HFFc6 (cell line): ENCODE data around the gene ATP8A2. TPM values are rescaled to one million over a fixed set of nuclear protein-coding genes. Genes with fewer than 3 reads are reported as not detected.

Experiments used
- DNase-seq: peaks from one replicate; pipeline ENCODE4 v3.0.0-alpha.2; 2018
- H3K27ac Mint-ChIP-seq: 2 replicates; pipeline ENCODE4 v1.8.0; 2020; ENCODE audit warnings: mild to moderate bottlenecking, mixed read lengths
- H3K27me3 Mint-ChIP-seq: 2 replicates; pipeline ENCODE4 v1.8.0; 2021; ENCODE audit warnings: mild to moderate bottlenecking, moderate library complexity, mixed read lengths; ENCODE audit not compliant: insufficient read depth
- H3K36me3 Mint-ChIP-seq: 2 replicates; pipeline ENCODE4 v1.8.0; 2021; ENCODE audit warnings: low read depth, mixed read lengths
- H3K4me1 Mint-ChIP-seq: 2 replicates; pipeline ENCODE4 v1.8.0; 2020; ENCODE audit warnings: low read depth, mixed read lengths
- H3K4me3 Mint-ChIP-seq: 2 replicates; pipeline ENCODE4 v1.8.0; 2020; ENCODE audit warnings: mild to moderate bottlenecking, moderate library complexity, mixed read lengths
- H3K9me3 Mint-ChIP-seq: 2 replicates; pipeline ENCODE4 v1.8.0; 2020; ENCODE audit warnings: mild to moderate bottlenecking, mixed read lengths
- total RNA-seq, 6 experiments: library from RNA; stranded (reverse); fragmentation: NEBNext Ultra II Directional; extraction: Animal tissue kit (Norgen Biotek cat#: 25700); gene quantifications; 2 replicates in 1 of 6; 3 replicates in 5 of 6; pipeline ENCODE4 v1.2.3, GENCODE V29; 2021
- TF ChIP-seq, protein P1 (sequence below): fragments of 200-600 bp; sonication (generic); IDR thresholded peaks from 2 replicates; pipeline ENCODE4 v1.5.0; 2021; ENCODE audit warnings: antibody characterized with exemption, mild to moderate bottlenecking

ATP8A2 gene
- total RNA-seq, 6 experiments from 2014 or later, result 0.02 TPM; not detected in 5

DNA sequence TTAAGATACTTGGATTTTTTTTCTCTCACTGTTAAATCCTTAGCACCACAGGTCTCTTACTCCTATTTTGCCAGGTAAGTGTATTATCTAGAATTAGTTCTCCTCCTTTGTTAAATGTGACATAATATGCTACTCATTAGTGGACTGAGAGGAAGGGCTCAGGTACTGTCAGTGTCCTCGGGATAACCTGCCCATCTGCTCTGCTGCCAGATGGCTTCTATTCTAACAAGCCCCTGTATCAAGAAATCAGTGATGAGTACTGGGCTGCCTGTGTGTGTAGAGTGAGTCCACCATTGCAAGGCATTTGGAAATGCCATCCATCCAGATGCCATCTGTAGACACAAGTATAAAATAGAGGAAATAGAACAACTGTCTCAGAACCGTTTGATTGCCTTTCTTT is 209.6 kb downstream of the ATP8A2 start:
- no peak for DNase-seq
- H3K27me3 Mint-ChIP-seq, result no peaks in the 10 kb centered on the region; the same call in 1 of the 2 replicates
- TF ChIP-seq, protein P1, sequence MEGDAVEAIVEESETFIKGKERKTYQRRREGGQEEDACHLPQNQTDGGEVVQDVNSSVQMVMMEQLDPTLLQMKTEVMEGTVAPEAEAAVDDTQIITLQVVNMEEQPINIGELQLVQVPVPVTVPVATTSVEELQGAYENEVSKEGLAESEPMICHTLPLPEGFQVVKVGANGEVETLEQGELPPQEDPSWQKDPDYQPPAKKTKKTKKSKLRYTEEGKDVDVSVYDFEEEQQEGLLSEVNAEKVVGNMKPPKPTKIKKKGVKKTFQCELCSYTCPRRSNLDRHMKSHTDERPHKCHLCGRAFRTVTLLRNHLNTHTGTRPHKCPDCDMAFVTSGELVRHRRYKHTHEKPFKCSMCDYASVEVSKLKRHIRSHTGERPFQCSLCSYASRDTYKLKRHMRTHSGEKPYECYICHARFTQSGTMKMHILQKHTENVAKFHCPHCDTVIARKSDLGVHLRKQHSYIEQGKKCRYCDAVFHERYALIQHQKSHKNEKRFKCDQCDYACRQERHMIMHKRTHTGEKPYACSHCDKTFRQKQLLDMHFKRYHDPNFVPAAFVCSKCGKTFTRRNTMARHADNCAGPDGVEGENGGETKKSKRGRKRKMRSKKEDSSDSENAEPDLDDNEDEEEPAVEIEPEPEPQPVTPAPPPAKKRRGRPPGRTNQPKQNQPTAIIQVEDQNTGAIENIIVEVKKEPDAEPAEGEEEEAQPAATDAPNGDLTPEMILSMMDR, result no peak
- H3K9me3 Mint-ChIP-seq, result no peaks in the 10 kb centered on the region
- no peaks in the 10 kb centered on the region for H3K4me1 Mint-ChIP-seq
- H3K4me3 Mint-ChIP-seq, result no peak overlapping the region
- no peaks in the 10 kb centered on the region for H3K36me3 Mint-ChIP-seq
- no peak overlapping the region for H3K27ac Mint-ChIP-seq

- peaks cover 5% of the 10 kb centered on the region; the same call in 1 of the 2 replicates for H3K9me3 Mint-ChIP-seq
- H3K27ac Mint-ChIP-seq, result no peak overlapping the region
- no peaks in the 10 kb centered on the region; the same call in 1 of the 2 replicates for H3K27me3 Mint-ChIP-seq
- TF ChIP-seq, protein P1, result no peak
- no peak overlapping the region for H3K4me3 Mint-ChIP-seq
- H3K4me1 Mint-ChIP-seq, result no peaks in the 10 kb centered on the region
- no peaks in the 10 kb centered on the region for H3K36me3 Mint-ChIP-seq
- DNase-seq, result no peak
Observed at GRCh38 chr13:25584087-25584486, 212.3 kb downstream of the ATP8A2 start.

GRCh38 chr13:25585000-25585399 is 213.2 kb downstream of the ATP8A2 start:
- no peaks in the 10 kb centered on the region for H3K27me3 Mint-ChIP-seq
- peaks cover 5% of the 10 kb centered on the region; the same call in 1 of the 2 replicates for H3K9me3 Mint-ChIP-seq
- H3K4me3 Mint-ChIP-seq, result no peak overlapping the region
- TF ChIP-seq, protein P1, result no peak
- DNase-seq, result no peak
- no peaks in the 10 kb centered on the region for H3K4me1 Mint-ChIP-seq
- H3K36me3 Mint-ChIP-seq, result no peaks in the 10 kb centered on the region
- H3K27ac Mint-ChIP-seq, result no peak overlapping the region

DNA sequence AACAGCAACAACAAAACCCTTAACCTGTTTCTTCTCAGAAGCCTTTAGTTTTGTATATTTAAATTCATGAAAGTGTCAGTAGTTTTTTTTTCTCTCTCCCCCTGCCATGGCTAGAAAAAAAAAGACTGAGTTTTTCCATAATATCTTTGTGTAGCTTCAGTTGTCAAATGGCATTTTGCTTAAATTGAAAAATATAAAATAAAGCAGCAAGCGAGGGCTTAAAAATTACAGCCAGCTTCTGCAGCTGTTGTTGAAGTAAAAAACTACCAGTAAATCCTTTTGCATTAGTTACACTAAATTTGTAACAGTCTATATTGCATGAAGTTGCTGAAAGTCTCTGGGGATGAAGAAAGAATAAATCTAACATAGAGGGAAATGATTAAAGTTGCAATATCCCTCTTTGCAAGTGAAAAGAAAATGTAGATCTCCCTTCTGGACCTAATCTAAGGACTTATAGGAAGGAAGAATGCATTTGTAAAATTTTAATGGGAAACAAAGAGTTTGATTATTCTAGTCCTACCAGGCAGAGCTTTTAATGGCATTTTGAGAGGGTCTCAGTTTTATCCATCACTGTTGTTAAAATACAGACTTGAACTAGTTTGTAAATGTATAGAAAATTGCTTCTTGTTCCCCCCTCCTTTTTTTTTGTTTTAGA is 215.7 kb downstream of the ATP8A2 start:
- no peak overlapping the region for H3K27ac Mint-ChIP-seq
- H3K27me3 Mint-ChIP-seq, result no peaks in the 10 kb centered on the region
- H3K4me1 Mint-ChIP-seq, result no peaks in the 10 kb centered on the region
- no peaks in the 10 kb centered on the region for H3K36me3 Mint-ChIP-seq
- H3K4me3 Mint-ChIP-seq, result no peak overlapping the region
- TF ChIP-seq, protein P1, result no peak
- H3K9me3 Mint-ChIP-seq, result peaks cover 5% of the 10 kb centered on the region
- DNase-seq, result no peak

- H3K4me1 Mint-ChIP-seq, result no peaks in the 10 kb centered on the region
- DNase-seq, result no peak
- H3K27me3 Mint-ChIP-seq, result no peaks in the 10 kb centered on the region
- TF ChIP-seq, protein P1, result no peak
- H3K9me3 Mint-ChIP-seq, result peaks cover 9% of the 10 kb centered on the region
- H3K4me3 Mint-ChIP-seq, result no peak overlapping the region
- H3K36me3 Mint-ChIP-seq, result no peaks in the 10 kb centered on the region
- H3K27ac Mint-ChIP-seq, result no peak overlapping the region
Observed at GRCh38 chr13:25588336-25589060, 216.7 kb downstream of the ATP8A2 start.
